Lung (tissue), 12 donors: Measurements from ENCODE around the gene DCAF17. TPM values are rescaled to one million over a fixed set of nuclear protein-coding genes. Genes with fewer than 3 reads are reported as not detected.

ENCODE experiments used
- ATAC-seq: fragments of 200-7000 bp; cut with Tn5 transposase; one replicate; pipeline ENCODE4 v1.9.1; 2020; ENCODE audit warnings: moderate number of reproducible peaks; ENCODE audit not compliant: insufficient read depth, low FRiP score
- DNase-seq, 3 donors: peaks; one replicate each; pipeline ENCODE4 v3.0.0-alpha.2; 2013 to 2017
- H3K27ac ChIP-seq, 2 donors: one replicate each; pipeline ENCODE4 v1.5.1; 2013; ENCODE audit warnings: mild to moderate bottlenecking in 2 of 2, moderate library complexity in 2 of 2, control low read depth in 1 of 2, inconsistent platforms in 1 of 2, low read depth in 1 of 2, low read length in 1 of 2
- H3K27me3 ChIP-seq, 3 donors: one replicate each; pipeline ENCODE4 v1.5.1; 2013; ENCODE audit warnings: low read length in 2 of 3; ENCODE audit not compliant: control insufficient read depth in 3 of 3, insufficient read depth in 3 of 3
- H3K36me3 ChIP-seq, 4 donors: one replicate each; pipeline ENCODE4 v1.5.1; 2013; ENCODE audit warnings: low read length in 4 of 4, mild to moderate bottlenecking in 1 of 4, moderate library complexity in 1 of 4; ENCODE audit not compliant: control insufficient read depth in 4 of 4, insufficient read depth in 4 of 4
- H3K4me1 ChIP-seq, 5 donors: one replicate each; pipeline ENCODE4 v1.5.1; 2013; ENCODE audit warnings: low read length in 5 of 5, mild to moderate bottlenecking in 2 of 5, moderate library complexity in 1 of 5; ENCODE audit not compliant: control insufficient read depth in 5 of 5, insufficient read depth in 5 of 5
- H3K4me3 ChIP-seq: one replicate; pipeline ENCODE4 v1.5.1; 2013; ENCODE audit warnings: mild to moderate bottlenecking, control low read depth, moderate library complexity
- H3K9ac ChIP-seq, 2 donors: one replicate each; pipeline ENCODE4 v1.5.1; 2013; ENCODE audit warnings: low read length in 2 of 2, control low read depth in 1 of 2; ENCODE audit not compliant: insufficient read depth in 1 of 2
- H3K9me3 ChIP-seq, 4 donors: one replicate each; pipeline ENCODE4 v1.5.1; 2013; ENCODE audit warnings: low read length in 3 of 4, mild to moderate bottlenecking in 1 of 4, moderate library complexity in 1 of 4; ENCODE audit not compliant: control insufficient read depth in 4 of 4, insufficient read depth in 3 of 4
- CTCF ChIP-seq: IDR thresholded peaks from 2 replicates; pipeline ENCODE4 v1.5.1; 2012; ENCODE audit warnings: mild to moderate bottlenecking; ENCODE audit errors: control extremely low read depth, extremely low read depth
- WGBS, 2 donors: extraction: QIAGEN DNeasy Blood & Tissue Kit; methylation state at CpG; one replicate each; pipeline ENCODE4 v1.1.7; 2013; 5-methylcytosine and 5-hydroxymethylcytosine counted together
- polyA plus RNA-seq, 2 donors: library from polyadenylated mRNA; stranded (reverse); fragments of 200-250 nt; gene quantifications; one replicate each; pipeline ENCODE4 v1.2.1, GENCODE V29; 2013
- total RNA-seq, 2 donors: library from RNA; depleted of rRNA in 1 of 2; stranded (reverse); fragments of >200 nt in 1 of 2; gene quantifications; one replicate each; pipeline ENCODE4 v1.2.1, GENCODE V29; 2014 to 2021
- donor health status: control.
- donor health status: control.
- donor health status: Bipolar disorder and iron deficiency.
- donor health status: healthy.
- donor health status: DM: yes; HTN: yes; CAD: no.

The DCAF17 gene
- total and polyA plus RNA-seq, 4 donors: 3.1 to 34.4 (median 8.0) TPM

GRCh38 chr2:171479154-171479814, 45.3 kb downstream of the DCAF17 start:
- DNase-seq (no peak), ATAC-seq (no peak)
- Histone ChIP-seq H3K27me3 (no peaks in the 10 kb centered on the region), H3K9me3 (no peaks in the 10 kb centered on the region), H3K4me3 (no peak overlapping the region), H3K9ac (no peak overlapping the region), H3K36me3 (peaks cover 3 to 22% (median 9%) of the 10 kb centered on the region in 4 donors), H3K4me1 (no peaks in the 10 kb centered on the region), H3K27ac (no peak overlapping the region)
- 85 to 87% methylated on average over 3 of the region's 3 CpGs for WGBS, 2 donors
- TF ChIP-seq CTCF: no peak

DNA sequence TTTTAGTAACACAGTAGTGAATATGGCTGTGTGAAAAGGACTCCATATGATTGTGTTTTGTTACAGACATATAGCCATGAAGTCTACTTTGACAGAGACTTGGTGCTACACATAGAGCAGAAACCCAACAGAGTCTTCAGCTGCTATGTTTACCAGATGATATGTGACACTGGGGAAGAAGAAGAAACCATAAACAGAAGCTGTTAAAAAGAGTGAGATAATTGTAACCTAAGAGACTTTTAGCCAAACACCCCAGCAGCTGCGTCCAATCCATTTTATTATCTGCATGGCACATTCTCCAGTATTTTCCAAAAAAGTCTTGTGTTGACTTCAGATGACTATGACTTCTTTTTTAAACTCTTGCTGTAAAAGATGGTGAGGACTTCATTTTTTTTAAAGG, 46.9 kb downstream of the DCAF17 start:
- WGBS, 2 donors: 93% methylated on average over 1 of the region's 1 CpG
- no peak overlapping the region for H3K4me3 ChIP-seq
- no peak for ATAC-seq
- H3K9me3 ChIP-seq: no peaks in the 10 kb centered on the region
- H3K36me3 ChIP-seq: peaks cover 3 to 15% (median 6%) of the 10 kb centered on the region in 4 donors
- no peak for DNase-seq
- no peak overlapping the region for H3K27ac ChIP-seq
- H3K27me3 ChIP-seq: no peaks in the 10 kb centered on the region
- no peaks in the 10 kb centered on the region for H3K4me1 ChIP-seq
- no peak for TF ChIP-seq CTCF
- H3K9ac ChIP-seq: no peak overlapping the region

DNA sequence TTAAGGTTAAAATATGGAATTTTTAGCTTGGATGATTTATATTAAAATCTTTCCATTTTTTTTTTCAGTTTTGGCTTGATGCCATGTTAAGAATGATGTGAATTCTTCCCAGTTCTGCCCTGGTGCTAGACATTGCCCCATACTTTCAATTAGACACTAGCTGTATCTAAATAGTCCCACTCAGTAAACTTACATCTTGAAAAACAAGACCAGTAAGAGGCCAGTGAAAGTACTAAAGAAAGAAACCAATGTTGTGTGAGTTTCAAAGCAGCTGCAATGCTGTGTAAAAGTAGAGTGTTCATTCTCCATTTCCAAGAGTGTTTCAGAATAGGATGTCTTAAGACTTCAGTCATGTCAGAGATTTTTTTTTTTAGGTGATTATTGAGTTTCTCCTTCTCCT, 48.3 kb downstream of the DCAF17 start:
- ATAC-seq (no peak), DNase-seq (no peak)
- Histone ChIP-seq H3K9ac (no peak overlapping the region), H3K9me3 (no peaks in the 10 kb centered on the region), H3K27me3 (no peaks in the 10 kb centered on the region), H3K4me1 (no peaks in the 10 kb centered on the region), H3K4me3 (no peak overlapping the region), H3K36me3 (peaks cover 2 to 15% (median 6%) of the 10 kb centered on the region in 4 donors), H3K27ac (no peak overlapping the region)
- TF ChIP-seq CTCF: no peak

DNA sequence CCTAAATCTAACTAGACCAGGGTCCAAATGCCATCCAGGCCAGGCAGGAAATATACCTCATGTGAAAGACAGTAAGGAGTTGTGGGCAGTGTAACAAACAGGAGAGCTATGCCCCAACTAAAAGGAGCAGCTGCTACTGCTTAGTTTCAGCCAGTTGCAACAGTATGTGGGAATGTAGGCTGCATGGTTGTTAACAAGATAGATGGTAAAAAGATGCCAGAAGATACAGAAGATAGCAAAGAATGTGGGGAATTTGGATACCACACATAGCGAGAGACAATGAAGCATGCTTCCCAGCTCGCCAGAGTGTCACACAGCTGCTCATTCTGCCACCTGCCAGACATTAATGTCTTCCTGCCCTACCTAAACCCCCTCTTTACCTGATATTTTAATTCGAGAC, 48.9 kb downstream of the DCAF17 start:
- peaks cover 0 to 16% (median 6%) of the 10 kb centered on the region in 4 donors for H3K36me3 ChIP-seq
- no peak overlapping the region for H3K9ac ChIP-seq
- H3K4me3 ChIP-seq: no peak overlapping the region
- no peak for ATAC-seq
- no peak for TF ChIP-seq CTCF
- DNase-seq: no peak
- no peak overlapping the region for H3K27ac ChIP-seq
- 94 to 96% methylated on average over 3 of the region's 3 CpGs for WGBS, 2 donors
- no peaks in the 10 kb centered on the region for H3K4me1 ChIP-seq
- H3K27me3 ChIP-seq: no peaks in the 10 kb centered on the region
- no peaks in the 10 kb centered on the region for H3K9me3 ChIP-seq
